GM18858 (cell line): Measurements from ENCODE around the gene C2orf81.

ENCODE experiments used
- ATAC-seq: cut with Tn5 transposase; IDR thresholded peaks from one replicate; pipeline ENCODE4 v1.9.1; 2021; ENCODE audit not compliant: unreplicated experiment

The C2orf81 gene

GRCh38 chr2:74364533-74365505 is 56.6 kb downstream of the C2orf81 start:
- ATAC-seq = no peak
